Body of pancreas (tissue), 4 donors: ENCODE results near the gene CEP55. TPM values are rescaled to one million over a fixed set of nuclear protein-coding genes. Genes with fewer than 3 reads are reported as not detected.

ENCODE experiments used
- ATAC-seq: fragments of 150-250 bp; one replicate; pipeline ENCODE4 v1.9.1; 2016
- DNase-seq, 4 donors: peaks; one replicate each; pipeline ENCODE4 v3.0.0-alpha.2; 2019
- H3K27ac ChIP-seq, 4 donors: fragments of 200-600 bp; sonication (generic); 1 replicate in 3 of 4; 2 replicates in 1 of 4; pipeline versions ENCODE4 v1.5.1 to v1.6.1; 2016 to 2019; ENCODE audit warnings: mild to moderate bottlenecking in 1 of 4, mixed read lengths in 1 of 4, moderate library complexity in 1 of 4
- H3K27me3 ChIP-seq, 2 donors: fragments of 200-600 bp; sonication (generic); one replicate each; pipeline ENCODE4 v1.6.0; 2016; ENCODE audit warnings: mild to moderate bottlenecking in 1 of 2
- H3K36me3 ChIP-seq, 2 donors: fragments of 200-600 bp; sonication (generic); replicated peaks in 1 of 2; 2 replicates each; pipeline ENCODE4 v1.5.1; 2016; ENCODE audit warnings: low read depth in 2 of 2; ENCODE audit not compliant: insufficient read depth in 1 of 2
- H3K4me1 ChIP-seq: fragments of 200-600 bp; sonication (generic); one replicate; pipeline ENCODE4 v1.6.0; 2016
- H3K4me3 ChIP-seq, 2 donors: fragments of 200-600 bp; sonication (generic); 1 replicate in 1 of 2; 2 replicates in 1 of 2; pipeline ENCODE4 v1.5.1; 2016 to 2019
- H3K9me3 ChIP-seq, 3 donors: fragments of 200-600 bp; sonication (generic); 1 replicate in 2 of 3; 2 replicates in 1 of 3; pipeline ENCODE4 v1.5.1; 2016
- POLR2A ChIP-seq, 3 donors: fragments of 450-650 bp; IDR thresholded peaks; one replicate each; pipeline ENCODE4 v1.6.1; 2016; ENCODE audit warnings: antibody characterized with exemption in 3 of 3, mild to moderate bottlenecking in 2 of 3
- WGBS, 2 donors: methylation state at CpG; one replicate each; pipeline ENCODE4 v1.1.5; 2017; 5-methylcytosine and 5-hydroxymethylcytosine counted together
- intact Hi-C: fragments of 100-400 bp; cut with DNase I; formaldehyde crosslinking; loops from one replicate; pipeline ENCODE4 v1.15.1; 2023
- total RNA-seq, 2 donors: library from RNA; depleted of rRNA; stranded (reverse); fragments of >200 nt; gene quantifications; one replicate each; pipeline ENCODE4 v1.1.0, GENCODE V29; 2016
- TF ChIP-seq, protein P1 (sequence below), 7 experiments: fragments of 450-650 bp in 4 of 7; fragments of 200-600 bp in 3 of 7; sonication (generic) in 3 of 7; IDR thresholded peaks; one replicate each; pipeline ENCODE4 v1.5.1; 2016 to 2019; ENCODE audit warnings: antibody characterized with exemption in 7 of 7

CEP55 gene
- total RNA-seq, 2 donors from 2014 or later, result not detected

DNA sequence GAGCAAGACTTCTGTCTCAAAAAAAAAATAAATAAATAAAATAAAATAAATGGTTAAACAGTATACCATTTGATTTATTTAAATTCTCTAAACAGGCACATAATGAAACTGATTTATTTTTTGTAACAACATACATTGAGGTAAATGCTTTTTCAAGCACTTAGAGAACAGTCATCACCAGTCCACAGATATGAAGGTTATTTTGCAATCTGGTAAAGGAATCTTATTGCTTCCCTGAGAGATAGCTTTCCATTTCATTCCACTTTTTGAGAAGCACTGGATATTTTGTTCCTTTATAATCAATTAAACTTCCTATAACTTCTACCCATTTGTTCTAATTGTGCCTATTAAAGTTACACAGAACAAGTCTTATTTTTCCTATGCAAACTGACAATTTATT, 5.2 kb downstream of the CEP55 start:
- Histone ChIP-seq H3K4me1 (peaks cover 4% of the 10 kb centered on the region), H3K9me3 (no peaks in the 10 kb centered on the region), H3K36me3 (no peaks in the 10 kb centered on the region), H3K27me3 (no peaks in the 10 kb centered on the region), H3K4me3 (no peak overlapping the region), H3K27ac (no peak overlapping the region)
- ATAC-seq (no peak), DNase-seq (no peak)
- TF ChIP-seq, protein P1, sequence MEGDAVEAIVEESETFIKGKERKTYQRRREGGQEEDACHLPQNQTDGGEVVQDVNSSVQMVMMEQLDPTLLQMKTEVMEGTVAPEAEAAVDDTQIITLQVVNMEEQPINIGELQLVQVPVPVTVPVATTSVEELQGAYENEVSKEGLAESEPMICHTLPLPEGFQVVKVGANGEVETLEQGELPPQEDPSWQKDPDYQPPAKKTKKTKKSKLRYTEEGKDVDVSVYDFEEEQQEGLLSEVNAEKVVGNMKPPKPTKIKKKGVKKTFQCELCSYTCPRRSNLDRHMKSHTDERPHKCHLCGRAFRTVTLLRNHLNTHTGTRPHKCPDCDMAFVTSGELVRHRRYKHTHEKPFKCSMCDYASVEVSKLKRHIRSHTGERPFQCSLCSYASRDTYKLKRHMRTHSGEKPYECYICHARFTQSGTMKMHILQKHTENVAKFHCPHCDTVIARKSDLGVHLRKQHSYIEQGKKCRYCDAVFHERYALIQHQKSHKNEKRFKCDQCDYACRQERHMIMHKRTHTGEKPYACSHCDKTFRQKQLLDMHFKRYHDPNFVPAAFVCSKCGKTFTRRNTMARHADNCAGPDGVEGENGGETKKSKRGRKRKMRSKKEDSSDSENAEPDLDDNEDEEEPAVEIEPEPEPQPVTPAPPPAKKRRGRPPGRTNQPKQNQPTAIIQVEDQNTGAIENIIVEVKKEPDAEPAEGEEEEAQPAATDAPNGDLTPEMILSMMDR (IDR thresholded peaks at IDR 0.05), result no peak
- TF ChIP-seq POLR2A (IDR thresholded peaks at IDR 0.05), result no peak
- intact Hi-C loops, result no loop called here

DNA sequence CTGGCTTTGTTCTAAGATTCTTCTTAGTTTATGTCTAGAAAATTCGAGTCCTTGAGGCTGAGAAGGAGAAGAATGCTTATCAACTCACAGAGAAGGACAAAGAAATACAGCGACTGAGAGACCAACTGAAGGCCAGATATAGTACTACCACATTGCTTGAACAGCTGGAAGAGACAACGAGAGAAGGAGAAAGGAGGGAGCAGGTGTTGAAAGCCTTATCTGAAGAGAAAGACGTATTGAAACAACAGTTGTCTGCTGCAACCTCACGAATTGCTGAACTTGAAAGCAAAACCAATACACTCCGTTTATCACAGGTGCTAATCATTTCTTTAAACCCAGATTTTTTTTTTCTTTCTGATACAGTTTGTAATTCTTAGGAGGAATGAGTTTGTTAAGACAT, 6.7 kb downstream of the CEP55 start:
- Histone ChIP-seq H3K27me3 (no peaks in the 10 kb centered on the region), H3K4me3 (no peak overlapping the region), H3K4me1 (no peaks in the 10 kb centered on the region), H3K27ac (peak overlapping the region in 1 of 4 donors; percentile 9), H3K36me3 (no peaks in the 10 kb centered on the region), H3K9me3 (no peaks in the 10 kb centered on the region)
- intact Hi-C loops, result no loop called here
- TF ChIP-seq POLR2A (IDR thresholded peaks at IDR 0.05), result no peak
- TF ChIP-seq, protein P1 (IDR thresholded peaks at IDR 0.05), result no peak
- no peak for ATAC-seq
- 28 to 44% methylated on average over 6 of the region's 6 CpGs for WGBS, 2 donors
- DNase-seq, result no peak

DNA sequence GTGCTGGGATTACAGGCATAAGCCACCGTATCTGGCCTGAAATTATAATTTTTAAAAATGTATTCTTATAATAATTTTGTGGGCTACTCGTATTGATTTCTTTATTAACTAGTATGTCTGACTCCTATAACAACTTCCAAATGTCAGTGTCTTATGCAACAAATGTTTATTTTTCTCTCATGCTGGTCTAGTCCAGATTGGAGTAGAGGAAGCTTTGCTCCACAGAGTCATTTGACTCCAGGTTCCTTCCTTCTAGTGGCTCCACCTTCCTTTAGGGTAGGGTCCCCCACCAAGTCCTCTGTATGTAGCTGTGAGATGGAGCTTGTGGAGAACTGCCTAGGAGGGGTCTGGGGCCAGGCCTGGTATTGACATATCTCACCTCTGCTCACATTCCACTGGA, 8.7 kb downstream of the CEP55 start:
- ATAC-seq (no peak), DNase-seq (no peak)
- intact Hi-C loops, result no loop called here
- TF ChIP-seq, protein P1 (IDR thresholded peaks at IDR 0.05), result no peak
- TF ChIP-seq POLR2A (IDR thresholded peaks at IDR 0.05), result no peak
- Histone ChIP-seq H3K36me3 (no peaks in the 10 kb centered on the region), H3K27ac (no peak overlapping the region), H3K9me3 (no peaks in the 10 kb centered on the region), H3K4me3 (no peak overlapping the region), H3K4me1 (no peaks in the 10 kb centered on the region), H3K27me3 (no peaks in the 10 kb centered on the region)
- 82 to 90% methylated on average over 2 of the region's 2 CpGs for WGBS, 2 donors

DNA sequence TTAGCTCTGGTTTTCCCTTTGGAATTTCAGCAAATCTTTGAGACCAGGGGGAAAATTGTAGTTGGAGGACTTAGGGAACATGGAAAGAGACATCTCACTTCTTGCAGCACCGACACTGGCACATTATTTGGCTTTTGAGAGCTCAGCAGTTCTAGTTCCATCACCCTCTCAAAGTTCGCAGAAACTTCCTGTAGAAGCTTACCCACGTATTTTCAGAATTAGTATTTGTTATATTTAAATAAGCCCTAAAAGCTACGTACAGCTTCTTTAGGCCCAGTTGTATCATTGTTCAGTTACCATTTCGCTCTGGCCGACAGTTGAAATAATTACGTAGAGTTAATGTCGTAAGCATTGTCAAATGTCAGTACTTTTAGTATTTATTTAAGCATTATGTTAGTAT, 13.4 kb downstream of the CEP55 start:
- intact Hi-C loops, result no loop called here
- H3K36me3 ChIP-seq, result no peaks in the 10 kb centered on the region
- no peaks in the 10 kb centered on the region for H3K4me1 ChIP-seq
- TF ChIP-seq, protein P1 (IDR thresholded peaks at IDR 0.05), result no peak
- no peak for TF ChIP-seq POLR2A (IDR thresholded peaks at IDR 0.05)
- no peak for ATAC-seq
- no peak overlapping the region for H3K27ac ChIP-seq
- H3K4me3 ChIP-seq, result no peak overlapping the region
- no peaks in the 10 kb centered on the region for H3K27me3 ChIP-seq
- no peak for DNase-seq
- WGBS, 2 donors, result 90 to 95% methylated on average over 8 of the region's 8 CpGs
- no peaks in the 10 kb centered on the region for H3K9me3 ChIP-seq

DNA sequence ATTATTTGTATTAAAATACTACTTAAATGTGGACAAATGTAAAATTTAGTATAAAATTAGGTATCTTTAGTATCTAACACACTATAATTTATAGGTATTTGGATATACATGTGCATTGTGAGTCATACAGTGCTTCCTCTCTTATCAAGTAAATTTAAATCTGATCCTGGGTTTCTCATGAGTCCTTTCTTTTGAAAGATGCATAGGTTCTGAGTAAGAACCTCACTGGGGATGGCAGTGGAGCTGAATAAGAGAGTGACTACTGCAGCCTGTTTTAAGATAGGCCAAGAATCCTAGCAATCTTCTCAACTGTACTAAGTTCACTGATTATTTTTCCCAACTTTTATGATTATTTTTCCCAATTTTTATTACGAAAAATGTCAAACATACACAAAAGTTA, 16.2 kb downstream of the CEP55 start:
- no peaks in the 10 kb centered on the region for H3K36me3 ChIP-seq
- H3K4me3 ChIP-seq, result no peak overlapping the region
- WGBS, 2 donors, result 82 to 88% methylated on average over 1 of the region's 1 CpG
- intact Hi-C loops, result no loop called here
- H3K4me1 ChIP-seq, result no peaks in the 10 kb centered on the region
- TF ChIP-seq, protein P1 (IDR thresholded peaks at IDR 0.05), result no peak
- TF ChIP-seq POLR2A (IDR thresholded peaks at IDR 0.05), result no peak
- ATAC-seq, result no peak
- H3K27ac ChIP-seq, result no peak overlapping the region
- H3K27me3 ChIP-seq, result no peaks in the 10 kb centered on the region
- no peaks in the 10 kb centered on the region for H3K9me3 ChIP-seq
- no peak for DNase-seq
